ENCODE results near the gene ABCC1. TPM values are rescaled to one million over a fixed set of nuclear protein-coding genes. Genes with fewer than 3 reads are reported as not detected.

ABCC1 gene
- total RNA-seq, 2 experiments from 2014 or later: 42.9 to 44.8 TPM

GRCh38 chr16:16133943-16134604 is 184.7 kb downstream of the ABCC1 start:
- no peaks in the 10 kb centered on the region for H3K27me3 ChIP-seq (ENCODE audit: control insufficient read depth in 1 of 2, insufficient read depth in 2 of 2, low read length in 2 of 2)
- CTCF ChIA-PET: no interaction called here
- Mint-ChIP-seq H3K4me1 (ENCODE audit: low read depth) (no peaks in the 10 kb centered on the region), H3K9me3 (no peaks in the 10 kb centered on the region), H3K27ac (no peak overlapping the region), H3K27me3 (no peaks in the 10 kb centered on the region), H3K36me3 (ENCODE audit: low read depth) (peaks cover 87% of the 10 kb centered on the region), H3K4me3 (no peak overlapping the region)
- TF ChIP-seq CTCF (IDR thresholded peaks at IDR 0.05): no peak
- DNase-seq (no peak), ATAC-seq (ENCODE audit: poor library complexity) (no peak)
- no peak overlapping the region for H3K27ac ChIP-seq (ENCODE audit: low read depth in 1 of 2, low read length in 2 of 2)
- H3K36me3 ChIP-seq (ENCODE audit: insufficient read depth, low read length): peaks cover 94% of the 10 kb centered on the region
- no peaks in the 10 kb centered on the region for H3K9me3 ChIP-seq (ENCODE audit: control insufficient read depth in 1 of 2, insufficient read depth in 1 of 2, low read length in 2 of 2)
- no peak overlapping the region for H3K4me3 ChIP-seq (ENCODE audit: low read length)
- intact Hi-C loops (cut with DNase I, micrococcal nuclease): no loop called here
- POLR2A ChIA-PET: no interaction called here
- H3K4me1 ChIP-seq (ENCODE audit: insufficient read depth, low read length): no peaks in the 10 kb centered on the region

DNA sequence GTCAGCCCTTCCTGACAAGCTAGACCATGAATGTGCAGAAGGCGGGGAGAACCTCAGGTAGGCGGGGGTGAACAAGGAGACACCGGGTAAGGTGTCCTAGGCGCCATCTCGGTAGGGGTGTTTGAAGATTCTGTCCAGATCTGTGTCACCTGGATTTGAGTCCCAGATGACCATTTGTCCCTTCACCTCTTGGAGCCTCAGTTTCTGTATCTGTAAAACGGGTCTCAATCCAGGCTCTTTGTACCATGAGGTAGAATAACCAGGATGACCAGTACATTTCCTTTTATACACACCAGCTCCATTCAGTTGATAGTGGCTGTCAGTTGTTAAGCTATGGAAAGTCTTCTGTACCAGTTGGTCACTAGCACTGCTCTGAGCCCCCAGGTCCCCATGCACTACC is 187.2 kb downstream of the ABCC1 start:
- Histone ChIP-seq H3K27ac (ENCODE audit: low read depth in 1 of 2, low read length in 2 of 2) (no peak overlapping the region), H3K27me3 (ENCODE audit: control insufficient read depth in 1 of 2, insufficient read depth in 2 of 2, low read length in 2 of 2) (no peaks in the 10 kb centered on the region), H3K4me1 (ENCODE audit: insufficient read depth, low read length) (no peaks in the 10 kb centered on the region), H3K36me3 (ENCODE audit: insufficient read depth, low read length) (peaks cover 98% of the 10 kb centered on the region), H3K9me3 (ENCODE audit: control insufficient read depth in 1 of 2, insufficient read depth in 1 of 2, low read length in 2 of 2) (no peaks in the 10 kb centered on the region), H3K4me3 (ENCODE audit: low read length) (no peak overlapping the region)
- POLR2A ChIA-PET: no interaction called here
- CTCF ChIA-PET: no interaction called here
- intact Hi-C loops (cut with DNase I, micrococcal nuclease): no loop called here
- no peak for ATAC-seq (ENCODE audit: poor library complexity)
- Mint-ChIP-seq H3K27me3 (no peaks in the 10 kb centered on the region), H3K36me3 (ENCODE audit: low read depth) (peaks cover 94% of the 10 kb centered on the region), H3K4me1 (ENCODE audit: low read depth) (no peaks in the 10 kb centered on the region), H3K4me3 (no peak overlapping the region), H3K27ac (no peak overlapping the region), H3K9me3 (no peaks in the 10 kb centered on the region)
- no peak for TF ChIP-seq CTCF (IDR thresholded peaks at IDR 0.05)
- no peak for DNase-seq

DNA sequence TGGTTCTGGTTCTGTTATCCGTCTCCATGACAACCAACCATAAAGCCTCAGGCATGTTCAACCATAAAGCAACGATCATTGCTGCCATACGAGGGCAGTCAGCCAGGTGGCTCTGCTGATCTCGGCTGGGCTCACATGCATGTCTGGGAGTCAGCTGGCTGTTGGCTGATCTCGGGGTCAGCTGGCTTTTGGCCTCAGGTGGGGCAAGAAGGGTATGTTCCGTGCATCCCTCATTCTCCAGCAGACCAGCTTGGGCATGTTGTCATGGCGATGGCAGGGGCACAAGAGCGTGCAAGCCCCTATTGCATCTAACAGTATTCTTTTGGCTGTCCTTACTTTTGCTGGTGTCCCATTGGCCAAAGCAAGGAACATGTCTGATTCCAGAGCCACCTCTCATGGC is 187.7 kb downstream of the ABCC1 start:
- Mint-ChIP-seq H3K27me3 (no peaks in the 10 kb centered on the region), H3K4me3 (no peak overlapping the region), H3K36me3 (ENCODE audit: low read depth) (peaks cover 93% of the 10 kb centered on the region), H3K9me3 (no peaks in the 10 kb centered on the region), H3K4me1 (ENCODE audit: low read depth) (no peaks in the 10 kb centered on the region), H3K27ac (no peak overlapping the region)
- Histone ChIP-seq H3K27me3 (ENCODE audit: control insufficient read depth in 1 of 2, insufficient read depth in 2 of 2, low read length in 2 of 2) (no peaks in the 10 kb centered on the region), H3K4me3 (ENCODE audit: low read length) (no peak overlapping the region), H3K36me3 (ENCODE audit: insufficient read depth, low read length) (peaks cover 97% of the 10 kb centered on the region), H3K27ac (ENCODE audit: low read depth in 1 of 2, low read length in 2 of 2) (no peak overlapping the region), H3K9me3 (ENCODE audit: control insufficient read depth in 1 of 2, insufficient read depth in 1 of 2, low read length in 2 of 2) (no peaks in the 10 kb centered on the region), H3K4me1 (ENCODE audit: insufficient read depth, low read length) (no peaks in the 10 kb centered on the region)
- DNase-seq: no peak
- ATAC-seq (ENCODE audit: poor library complexity): no peak
- TF ChIP-seq CTCF (IDR thresholded peaks at IDR 0.05): no peak
- ChIA-PET POLR2A (no interaction called here), CTCF (no interaction called here)
- intact Hi-C loops (cut with DNase I, micrococcal nuclease): no loop called here

Measured in CD4-positive, alpha-beta T cell (primary cell).